ENCODE data around the gene MYDGF. TPM values are rescaled to one million over a fixed set of nuclear protein-coding genes. Genes with fewer than 3 reads are reported as not detected.
A peak's percentile ranks its signal among the peaks of the same experiment; 100 is the strongest.

MYDGF gene
- total RNA-seq: 42.5 and 45.9 TPM in 2 replicates
- long read RNA-seq, transcript MYDGF-201 (6 exons, 1,018 nt): major isoform, 34 of 36 reads
- long read RNA-seq, partial matches to known transcripts: 0 of 36 reads
- long read RNA-seq, other reads (novel, unspliced or antisense): 2 of 36 reads

DNA sequence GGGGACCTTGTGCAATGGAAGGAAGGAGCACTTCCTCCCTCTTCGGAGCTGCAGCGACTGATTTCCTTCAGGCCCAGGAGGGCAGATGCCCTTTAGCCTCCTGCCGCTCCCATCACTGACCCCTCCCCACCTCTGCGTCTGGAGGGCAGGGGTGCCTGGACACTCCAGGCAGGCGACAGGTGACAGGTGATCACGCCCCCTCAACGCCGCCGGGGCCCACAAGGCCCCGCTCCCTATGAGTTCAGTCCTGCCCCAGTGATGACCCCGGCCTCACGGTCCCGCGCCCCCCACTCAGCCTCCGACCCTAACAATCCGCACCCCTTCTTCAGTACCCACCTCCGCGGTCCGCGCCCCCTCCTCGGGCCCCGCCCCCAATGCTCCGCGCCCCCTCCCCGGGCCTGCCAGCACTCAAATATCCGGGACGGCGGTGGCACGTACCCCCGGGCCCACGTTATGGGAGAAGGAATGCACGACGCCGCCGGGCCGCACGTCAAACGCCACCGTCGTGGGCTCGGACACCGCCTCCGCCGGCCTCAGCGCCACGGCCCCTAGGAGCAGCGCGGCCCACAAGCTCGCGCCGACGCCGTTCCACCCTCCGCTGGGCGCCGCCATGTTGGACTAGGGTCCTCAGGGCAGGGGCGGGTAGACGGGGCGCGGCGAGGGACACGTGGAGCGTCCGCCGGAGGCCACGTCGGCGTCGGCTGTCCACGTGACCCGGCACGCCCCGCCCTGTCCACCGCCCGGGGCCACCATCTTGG lies at the start of gene MYDGF:
TSS of gene MYDGF (minus strand) at position 620 of the 758 bp plus-strand sequence. CDS start at position 612, 8 bp downstream.
- peak; percentile 88 for DNase-seq (ENCODE audit: low spot score, unreplicated experiment)
- Mint-ChIP-seq H3K27me3 (no peaks in the 10 kb centered on the region), H3K36me3 (ENCODE audit: insufficient read depth) (peaks cover 7% of the 10 kb centered on the region), H3K4me1 (ENCODE audit: low read depth) (peaks cover 7% of the 10 kb centered on the region), H3K9me3 (ENCODE audit: low read depth) (no peaks in the 10 kb centered on the region), H3K27ac (peak within 1 kb of the TSS; percentile 96), H3K4me3 (ENCODE audit: low read depth) (peak within 1 kb of the TSS; percentile 86)
- TF ChIP-seq, protein P1, sequence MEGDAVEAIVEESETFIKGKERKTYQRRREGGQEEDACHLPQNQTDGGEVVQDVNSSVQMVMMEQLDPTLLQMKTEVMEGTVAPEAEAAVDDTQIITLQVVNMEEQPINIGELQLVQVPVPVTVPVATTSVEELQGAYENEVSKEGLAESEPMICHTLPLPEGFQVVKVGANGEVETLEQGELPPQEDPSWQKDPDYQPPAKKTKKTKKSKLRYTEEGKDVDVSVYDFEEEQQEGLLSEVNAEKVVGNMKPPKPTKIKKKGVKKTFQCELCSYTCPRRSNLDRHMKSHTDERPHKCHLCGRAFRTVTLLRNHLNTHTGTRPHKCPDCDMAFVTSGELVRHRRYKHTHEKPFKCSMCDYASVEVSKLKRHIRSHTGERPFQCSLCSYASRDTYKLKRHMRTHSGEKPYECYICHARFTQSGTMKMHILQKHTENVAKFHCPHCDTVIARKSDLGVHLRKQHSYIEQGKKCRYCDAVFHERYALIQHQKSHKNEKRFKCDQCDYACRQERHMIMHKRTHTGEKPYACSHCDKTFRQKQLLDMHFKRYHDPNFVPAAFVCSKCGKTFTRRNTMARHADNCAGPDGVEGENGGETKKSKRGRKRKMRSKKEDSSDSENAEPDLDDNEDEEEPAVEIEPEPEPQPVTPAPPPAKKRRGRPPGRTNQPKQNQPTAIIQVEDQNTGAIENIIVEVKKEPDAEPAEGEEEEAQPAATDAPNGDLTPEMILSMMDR (IDR thresholded peaks at IDR 0.05; ENCODE audit: unreplicated experiment): no peak

DNA sequence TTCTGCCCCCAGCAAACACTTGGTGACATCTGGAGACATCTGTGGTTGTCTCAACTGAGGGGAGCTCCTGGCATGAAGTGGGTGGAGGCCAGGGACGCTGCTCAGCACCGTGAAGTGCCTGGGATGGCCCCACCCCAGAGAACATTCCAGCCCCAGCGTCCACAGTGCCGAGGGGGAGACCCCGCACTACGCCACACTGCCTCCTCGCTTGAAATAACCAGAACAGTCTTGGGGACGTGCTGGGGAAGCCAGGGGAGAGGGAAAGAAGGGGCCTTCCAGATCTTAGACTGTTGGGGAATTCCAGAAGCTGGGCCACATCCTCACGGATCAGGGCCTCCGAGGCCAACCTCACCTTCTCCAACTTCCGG lies 49.3 kb upstream of the MYDGF start:
- no peaks in the 10 kb centered on the region for H3K9me3 Mint-ChIP-seq (ENCODE audit: low read depth)
- H3K36me3 Mint-ChIP-seq (ENCODE audit: insufficient read depth): peaks cover 9% of the 10 kb centered on the region
- H3K4me3 Mint-ChIP-seq (ENCODE audit: low read depth): no peak overlapping the region
- no peak overlapping the region for H3K27ac Mint-ChIP-seq
- H3K4me1 Mint-ChIP-seq (ENCODE audit: low read depth): peaks cover 23% of the 10 kb centered on the region
- H3K27me3 Mint-ChIP-seq: no peaks in the 10 kb centered on the region
- DNase-seq (ENCODE audit: low spot score, unreplicated experiment): no peak
- TF ChIP-seq, protein P1 (IDR thresholded peaks at IDR 0.05; ENCODE audit: unreplicated experiment): no peak

DNA sequence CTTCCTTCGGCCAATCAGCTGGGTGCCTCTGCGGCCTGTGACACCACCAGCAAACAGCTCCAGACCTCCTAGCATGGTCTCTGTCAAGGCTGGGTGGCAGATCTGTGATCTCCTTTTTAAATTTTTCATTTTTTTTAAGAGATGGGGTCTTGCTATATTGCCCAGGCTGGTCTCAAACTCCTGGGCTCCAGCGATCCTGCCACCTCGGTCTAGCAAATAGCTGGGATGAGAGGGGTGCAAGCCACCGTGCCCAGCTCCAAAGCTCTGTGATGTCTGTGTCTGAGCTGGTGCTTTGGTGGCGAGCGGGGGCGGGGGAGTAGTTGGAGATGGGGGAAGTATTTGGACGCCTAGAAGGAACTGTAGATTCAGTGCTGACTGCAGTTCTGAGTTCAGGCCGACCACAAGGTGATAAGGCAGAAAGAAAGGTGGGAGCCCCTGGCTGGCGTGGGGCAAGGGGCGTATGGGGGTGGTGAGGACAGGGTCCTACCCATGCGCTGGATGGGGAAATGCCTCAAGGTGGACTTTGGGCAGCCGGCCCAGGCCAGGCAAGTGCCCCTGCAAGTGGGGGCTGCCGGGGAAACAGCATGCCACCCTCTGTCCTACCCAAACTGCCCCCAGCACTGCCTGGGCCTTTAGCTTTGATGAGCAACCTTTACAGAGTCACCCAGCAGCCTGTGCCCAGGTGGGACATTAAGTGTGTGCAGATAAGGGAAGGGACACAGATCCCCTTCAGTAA lies 48.0 kb upstream of the MYDGF start:
- Mint-ChIP-seq H3K27ac (no peak overlapping the region), H3K36me3 (ENCODE audit: insufficient read depth) (peaks cover 10% of the 10 kb centered on the region), H3K9me3 (ENCODE audit: low read depth) (no peaks in the 10 kb centered on the region), H3K4me3 (ENCODE audit: low read depth) (no peak overlapping the region), H3K4me1 (ENCODE audit: low read depth) (peaks cover 23% of the 10 kb centered on the region), H3K27me3 (no peaks in the 10 kb centered on the region)
- TF ChIP-seq, protein P1 (IDR thresholded peaks at IDR 0.05; ENCODE audit: unreplicated experiment): no peak
- no peak for DNase-seq (ENCODE audit: low spot score, unreplicated experiment)

DNA sequence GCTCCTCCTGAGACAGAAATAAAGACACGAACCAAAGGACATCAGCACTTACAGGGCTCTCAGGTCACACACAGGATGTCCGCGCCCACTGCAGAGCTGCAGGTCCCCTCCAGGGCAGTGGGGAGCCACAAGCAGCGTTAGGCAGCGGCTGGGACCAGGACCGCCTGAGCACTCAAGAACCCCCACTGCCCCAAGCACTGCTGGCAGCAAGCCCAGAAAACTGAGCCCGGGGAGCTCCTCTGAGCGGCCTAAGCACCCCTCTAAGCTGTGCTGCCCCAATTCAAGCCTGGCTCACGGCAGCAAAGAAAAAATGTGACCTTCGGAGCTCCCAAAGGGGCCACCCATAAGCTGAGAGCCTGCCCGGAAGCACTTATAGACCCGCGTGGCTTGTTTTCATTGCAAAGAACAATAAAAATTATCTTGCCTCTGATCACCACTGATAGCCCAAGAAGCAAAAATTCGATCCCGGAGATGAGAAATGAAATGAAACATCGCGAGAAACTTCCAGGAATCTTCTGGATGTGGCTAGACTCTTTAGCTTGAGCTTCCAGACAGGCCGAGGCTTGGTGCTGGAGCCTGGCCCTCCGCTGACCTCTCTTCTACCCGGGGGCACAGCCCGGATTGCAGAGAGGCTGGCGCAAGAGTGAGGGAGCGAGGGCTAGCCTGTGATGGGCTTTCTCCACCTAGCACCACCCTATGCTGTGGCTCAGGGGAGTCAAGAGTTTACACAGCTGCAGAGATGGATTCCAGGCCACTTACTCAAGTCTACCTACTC lies 47.2 kb upstream of the MYDGF start:
- peaks cover 16% of the 10 kb centered on the region for H3K4me1 Mint-ChIP-seq (ENCODE audit: low read depth)
- H3K9me3 Mint-ChIP-seq (ENCODE audit: low read depth): no peaks in the 10 kb centered on the region
- DNase-seq (ENCODE audit: low spot score, unreplicated experiment): no peak
- peaks cover 12% of the 10 kb centered on the region for H3K36me3 Mint-ChIP-seq (ENCODE audit: insufficient read depth)
- TF ChIP-seq, protein P1 (IDR thresholded peaks at IDR 0.05; ENCODE audit: unreplicated experiment): no peak
- H3K4me3 Mint-ChIP-seq (ENCODE audit: low read depth): no peak overlapping the region
- no peaks in the 10 kb centered on the region for H3K27me3 Mint-ChIP-seq
- H3K27ac Mint-ChIP-seq: peak overlapping the region; percentile 69

All from progenitor cell of endocrine pancreas (in vitro differentiated cells).